ENCODE measurements around the gene DDX4.
"Not testable (repeated sequence)": the region's sequence is repeated elsewhere in the genome, so short reads cannot be mapped to it uniquely, and the experiment has no call there.

The DDX4 gene

DNA sequence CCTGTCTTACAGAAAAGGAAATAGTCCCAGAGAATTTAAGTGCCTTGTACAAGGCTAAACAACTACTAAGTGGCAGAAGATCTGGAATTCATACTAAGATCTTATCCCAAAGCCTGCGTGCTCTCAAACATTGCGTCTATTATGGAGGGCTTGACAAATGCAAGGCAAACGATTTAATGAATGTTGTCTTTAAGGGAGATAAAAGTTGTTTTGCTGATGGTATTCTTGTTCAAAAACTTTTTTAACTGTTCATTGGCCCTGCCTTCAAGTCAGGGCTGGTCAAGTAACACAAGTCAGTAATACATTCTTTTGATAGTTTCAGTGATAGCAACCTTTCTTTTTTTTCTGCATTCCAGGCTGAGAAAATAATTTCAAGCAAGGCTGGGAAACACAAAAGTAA, 24.0 kb upstream of the DDX4 start:
- Mint-ChIP-seq H3K4me3 (no peak overlapping the region), H3K9me3 (peaks cover 5% of the 10 kb centered on the region), H3K27ac (no peak overlapping the region), H3K36me3 (peaks cover 5% of the 10 kb centered on the region), H3K27me3 (peaks cover 2% of the 10 kb centered on the region), H3K4me1 (peaks cover 18% of the 10 kb centered on the region)

DNA sequence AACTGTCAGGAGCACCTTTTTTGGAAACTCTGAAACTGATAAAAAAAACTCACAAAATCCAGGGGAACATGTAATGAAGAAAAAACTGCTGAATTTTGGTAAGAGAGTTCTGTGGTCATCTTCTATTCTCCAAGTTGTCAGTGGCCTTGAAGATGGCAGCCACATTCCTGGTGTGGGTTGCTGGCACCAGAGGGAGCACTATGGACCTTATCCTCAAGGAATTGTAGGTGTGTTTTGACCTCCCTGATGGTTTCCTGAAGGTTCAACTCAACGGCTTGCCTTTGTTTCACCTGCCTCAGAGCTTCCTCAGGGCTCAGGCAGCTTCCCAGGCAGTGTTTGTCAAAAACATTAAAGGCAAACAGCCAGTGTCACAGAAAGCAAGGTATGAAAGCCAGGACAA, 23.5 kb upstream of the DDX4 start:
- peaks cover 3% of the 10 kb centered on the region for H3K27me3 Mint-ChIP-seq
- H3K4me3 Mint-ChIP-seq: no peak overlapping the region
- H3K27ac Mint-ChIP-seq: no peak overlapping the region
- peaks cover 5% of the 10 kb centered on the region for H3K9me3 Mint-ChIP-seq
- H3K36me3 Mint-ChIP-seq: peaks cover 7% of the 10 kb centered on the region
- peaks cover 14% of the 10 kb centered on the region for H3K4me1 Mint-ChIP-seq

DNA sequence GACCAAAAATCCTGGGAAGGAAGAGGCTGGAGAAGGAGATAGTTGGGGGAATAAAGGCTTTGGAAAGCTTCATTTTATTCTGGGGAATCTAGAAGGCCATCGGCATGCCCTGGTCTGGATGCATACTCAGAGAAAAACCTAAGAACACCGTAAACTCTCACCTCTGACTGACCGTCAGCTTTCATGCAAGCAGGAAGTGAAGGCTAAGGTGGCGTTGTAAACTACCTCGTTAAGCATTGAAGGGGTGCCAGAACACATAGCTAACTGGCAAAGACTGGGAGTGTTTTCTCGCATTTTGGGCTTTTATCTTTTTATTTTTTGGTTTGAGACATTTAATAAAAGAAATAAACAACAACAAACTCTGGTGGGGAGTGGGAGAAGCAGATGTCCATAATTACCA, 23.1 kb upstream of the DDX4 start:
- no peak overlapping the region for H3K27ac Mint-ChIP-seq
- H3K27me3 Mint-ChIP-seq: peaks cover 3% of the 10 kb centered on the region
- H3K9me3 Mint-ChIP-seq: peaks cover 5% of the 10 kb centered on the region
- H3K4me1 Mint-ChIP-seq: peaks cover 14% of the 10 kb centered on the region
- H3K36me3 Mint-ChIP-seq: peaks cover 7% of the 10 kb centered on the region
- no peak overlapping the region for H3K4me3 Mint-ChIP-seq

DNA sequence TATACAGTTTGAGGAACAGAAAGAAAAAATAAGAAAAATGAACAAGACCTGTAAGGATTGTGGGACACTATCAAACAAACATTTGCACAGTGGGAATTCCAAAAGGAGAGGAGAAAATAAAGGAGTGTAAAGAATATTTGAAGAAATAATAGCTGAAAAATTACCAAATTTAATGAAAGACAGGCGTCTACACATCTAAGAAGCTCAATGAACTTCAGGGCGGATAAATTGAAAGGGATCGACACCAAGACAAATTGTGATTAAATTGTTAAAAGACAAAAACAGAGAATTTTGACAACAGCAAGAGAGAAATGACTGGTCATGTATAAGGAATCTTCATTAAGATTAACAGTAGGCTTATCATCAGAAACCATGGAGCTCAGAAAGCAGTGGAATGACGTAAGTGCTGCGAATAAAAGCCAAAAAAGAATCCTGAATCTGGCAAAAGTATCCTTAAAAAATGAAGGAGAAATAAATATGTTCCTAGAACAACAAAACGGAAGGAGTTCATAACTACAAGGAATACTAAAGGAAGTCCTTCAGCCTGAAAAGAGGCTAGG, 22.3 kb upstream of the DDX4 start:
- peaks cover 14% of the 10 kb centered on the region for H3K4me1 Mint-ChIP-seq
- H3K36me3 Mint-ChIP-seq: peaks cover 7% of the 10 kb centered on the region
- H3K9me3 Mint-ChIP-seq: peaks cover 5% of the 10 kb centered on the region
- H3K27ac Mint-ChIP-seq: no peak overlapping the region
- H3K4me3 Mint-ChIP-seq: no peak overlapping the region
- peaks cover 3% of the 10 kb centered on the region for H3K27me3 Mint-ChIP-seq

DNA sequence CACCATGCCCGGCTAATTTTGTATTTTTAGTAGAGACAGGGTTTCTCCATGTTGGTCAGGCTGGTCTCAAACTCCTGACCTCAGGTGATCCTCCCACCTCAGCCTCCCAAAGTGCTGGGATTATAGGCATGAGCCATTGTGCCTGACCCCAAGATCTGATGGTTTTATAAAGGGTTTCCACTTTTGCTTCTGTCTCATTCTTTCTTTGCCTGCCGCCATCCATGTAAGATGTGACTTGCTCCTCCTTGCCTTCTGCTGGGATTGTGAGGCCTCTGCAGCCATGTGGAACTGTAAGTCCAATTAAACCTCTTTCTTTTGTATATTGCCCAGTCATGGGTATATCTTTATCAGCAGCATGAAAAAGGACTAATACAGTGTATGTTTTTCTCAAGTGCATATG, 18.8 kb upstream of the DDX4 start:
- H3K4me3 Mint-ChIP-seq, H3K27me3 Mint-ChIP-seq, H3K9me3 Mint-ChIP-seq, H3K36me3 Mint-ChIP-seq, H3K4me1 Mint-ChIP-seq, H3K27ac Mint-ChIP-seq: not testable (repeated sequence)

DNA sequence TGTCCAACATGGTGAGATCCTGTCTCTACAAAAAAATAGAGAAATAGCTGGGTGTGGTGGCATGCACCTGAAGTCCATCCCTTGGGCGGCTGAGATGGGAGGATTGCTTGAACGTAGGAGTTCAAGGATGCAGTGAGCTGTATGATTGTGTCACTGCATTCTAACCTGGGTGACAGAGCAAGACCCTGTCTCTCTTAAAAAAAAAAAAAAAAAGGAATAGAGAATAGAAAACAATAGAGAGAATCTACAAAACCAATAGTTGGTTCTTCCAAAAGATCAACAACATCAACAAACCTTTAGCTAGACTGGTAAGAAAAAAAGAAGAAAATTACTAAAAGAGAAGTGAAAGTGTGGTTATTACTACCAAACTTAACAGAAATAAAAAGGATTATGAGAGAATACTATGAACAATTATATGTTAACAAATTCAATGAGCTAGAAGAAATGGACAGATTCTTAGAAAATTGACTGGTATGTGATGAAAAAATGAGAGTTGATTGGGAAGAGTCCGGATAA, 17.6 kb upstream of the DDX4 start:
- peaks cover 7% of the 10 kb centered on the region for H3K36me3 Mint-ChIP-seq
- peaks cover 5% of the 10 kb centered on the region for H3K9me3 Mint-ChIP-seq
- H3K27me3 Mint-ChIP-seq: peaks cover 5% of the 10 kb centered on the region
- H3K4me1 Mint-ChIP-seq: no peaks in the 10 kb centered on the region
- H3K4me3 Mint-ChIP-seq: no peak overlapping the region
- H3K27ac Mint-ChIP-seq: no peak overlapping the region

DNA sequence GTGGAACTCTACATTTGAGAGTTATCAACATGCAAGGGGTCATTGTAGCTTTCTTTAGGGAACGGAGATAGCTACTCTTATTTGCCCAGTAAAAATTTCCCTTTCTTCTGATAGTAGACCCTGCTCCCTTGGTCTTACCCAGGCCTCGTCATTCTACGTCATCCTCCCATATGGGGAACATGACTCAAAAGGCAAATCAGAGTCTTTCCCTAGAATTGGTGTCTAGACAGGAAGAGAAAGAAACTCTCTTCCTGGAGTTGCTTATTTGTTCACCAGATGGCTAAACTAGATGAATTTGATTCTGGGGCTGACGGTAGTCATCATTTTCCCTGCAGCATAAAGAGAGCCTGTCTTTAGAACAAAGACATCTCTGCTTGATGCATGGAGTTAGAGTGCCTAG, 13.6 kb upstream of the DDX4 start:
- H3K27me3 Mint-ChIP-seq: peaks cover 1% of the 10 kb centered on the region
- H3K4me3 Mint-ChIP-seq: no peak overlapping the region
- no peaks in the 10 kb centered on the region for H3K4me1 Mint-ChIP-seq
- no peak overlapping the region for H3K27ac Mint-ChIP-seq
- H3K9me3 Mint-ChIP-seq: no peaks in the 10 kb centered on the region
- no peaks in the 10 kb centered on the region for H3K36me3 Mint-ChIP-seq

DNA sequence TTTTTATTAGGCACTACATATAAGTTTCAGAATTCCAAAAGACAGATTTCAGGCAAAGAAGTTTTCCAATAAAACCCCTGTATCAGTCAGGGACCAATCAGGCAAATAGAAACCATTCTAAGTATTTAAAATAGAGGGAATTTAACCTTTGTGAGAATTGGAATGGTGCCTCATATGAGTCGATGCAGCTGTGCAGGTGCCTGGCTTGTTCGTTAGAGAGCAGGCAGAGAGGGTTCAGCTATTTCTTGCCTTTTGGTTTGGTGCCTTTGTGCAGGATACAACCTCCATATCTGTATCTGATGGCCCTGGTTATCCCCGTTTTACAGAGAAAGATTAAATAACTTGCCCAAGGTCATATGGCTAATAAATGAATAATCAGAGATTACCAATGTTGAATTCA, 6.0 kb upstream of the DDX4 start:
- Mint-ChIP-seq H3K9me3 (no peaks in the 10 kb centered on the region), H3K27me3 (no peaks in the 10 kb centered on the region), H3K27ac (no peak overlapping the region), H3K4me3 (no peak overlapping the region), H3K4me1 (no peaks in the 10 kb centered on the region), H3K36me3 (no peaks in the 10 kb centered on the region)

DNA sequence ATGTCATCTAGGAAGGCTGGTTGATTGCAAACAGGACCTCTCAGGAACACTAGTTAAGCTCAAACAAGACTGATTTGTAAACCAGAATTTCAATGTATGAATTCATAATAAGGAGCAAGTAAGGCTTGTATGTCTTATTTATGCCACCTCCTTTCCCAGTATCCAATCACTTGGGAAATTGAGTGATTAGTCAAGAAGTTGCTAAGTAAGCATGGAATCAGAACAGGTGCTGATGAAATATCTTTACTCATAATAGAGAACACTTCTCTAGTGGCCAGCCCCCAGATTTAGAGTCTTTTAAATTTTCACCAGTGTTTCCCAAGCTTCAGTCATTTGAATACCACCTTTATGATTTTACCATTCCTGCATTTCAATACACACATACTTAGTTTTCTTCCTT, 5.3 kb upstream of the DDX4 start:
- H3K27me3 Mint-ChIP-seq: no peaks in the 10 kb centered on the region
- no peaks in the 10 kb centered on the region for H3K36me3 Mint-ChIP-seq
- H3K27ac Mint-ChIP-seq: no peak overlapping the region
- H3K9me3 Mint-ChIP-seq: no peaks in the 10 kb centered on the region
- H3K4me1 Mint-ChIP-seq: no peaks in the 10 kb centered on the region
- H3K4me3 Mint-ChIP-seq: no peak overlapping the region

DNA sequence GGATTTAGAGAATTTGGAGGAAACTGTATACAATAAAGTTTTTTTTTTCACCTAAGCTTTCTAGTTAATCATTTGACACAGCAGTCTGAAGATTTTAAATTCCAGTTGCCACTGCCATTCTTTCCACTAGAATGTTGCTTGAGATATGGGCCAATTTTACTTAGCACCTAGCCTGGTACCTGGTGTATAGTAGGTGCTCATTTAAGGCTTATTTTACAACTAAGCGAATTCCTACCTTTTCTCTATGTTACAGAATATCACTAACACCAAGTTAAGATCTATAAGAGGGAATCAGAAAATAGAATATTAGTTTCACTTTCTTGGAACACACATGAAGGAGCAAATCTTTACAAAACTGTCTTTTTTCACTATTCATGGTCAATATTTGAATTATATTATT, 3.2 kb upstream of the DDX4 start:
- H3K9me3 Mint-ChIP-seq: no peaks in the 10 kb centered on the region
- no peak overlapping the region for H3K4me3 Mint-ChIP-seq
- no peaks in the 10 kb centered on the region for H3K27me3 Mint-ChIP-seq
- H3K36me3 Mint-ChIP-seq: no peaks in the 10 kb centered on the region
- H3K27ac Mint-ChIP-seq: no peak overlapping the region
- no peaks in the 10 kb centered on the region for H3K4me1 Mint-ChIP-seq

DNA sequence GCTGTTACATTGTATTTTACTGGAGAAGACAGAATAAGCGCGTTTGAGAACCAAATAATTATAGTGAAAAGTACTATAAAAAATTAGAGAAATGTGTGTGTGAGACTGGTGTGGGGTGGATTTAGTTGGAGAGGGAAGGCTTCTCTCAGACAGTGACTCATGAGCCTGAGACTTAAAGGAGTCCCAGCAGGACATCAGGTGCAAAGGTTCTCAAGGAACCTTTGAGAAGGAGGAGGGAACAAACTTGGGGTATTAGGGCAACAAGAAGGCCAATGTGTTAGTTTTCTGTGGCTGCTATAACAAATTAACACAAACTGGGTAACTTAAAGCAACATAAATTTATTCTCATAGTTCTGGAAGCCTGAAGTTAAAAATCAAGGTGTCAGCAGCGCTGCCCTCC, 4.9 kb downstream of the DDX4 start:
- no peak overlapping the region for H3K4me3 Mint-ChIP-seq
- H3K36me3 Mint-ChIP-seq: no peaks in the 10 kb centered on the region
- H3K4me1 Mint-ChIP-seq: no peaks in the 10 kb centered on the region
- H3K27me3 Mint-ChIP-seq: no peaks in the 10 kb centered on the region
- H3K9me3 Mint-ChIP-seq: no peaks in the 10 kb centered on the region
- H3K27ac Mint-ChIP-seq: no peak overlapping the region

DNA sequence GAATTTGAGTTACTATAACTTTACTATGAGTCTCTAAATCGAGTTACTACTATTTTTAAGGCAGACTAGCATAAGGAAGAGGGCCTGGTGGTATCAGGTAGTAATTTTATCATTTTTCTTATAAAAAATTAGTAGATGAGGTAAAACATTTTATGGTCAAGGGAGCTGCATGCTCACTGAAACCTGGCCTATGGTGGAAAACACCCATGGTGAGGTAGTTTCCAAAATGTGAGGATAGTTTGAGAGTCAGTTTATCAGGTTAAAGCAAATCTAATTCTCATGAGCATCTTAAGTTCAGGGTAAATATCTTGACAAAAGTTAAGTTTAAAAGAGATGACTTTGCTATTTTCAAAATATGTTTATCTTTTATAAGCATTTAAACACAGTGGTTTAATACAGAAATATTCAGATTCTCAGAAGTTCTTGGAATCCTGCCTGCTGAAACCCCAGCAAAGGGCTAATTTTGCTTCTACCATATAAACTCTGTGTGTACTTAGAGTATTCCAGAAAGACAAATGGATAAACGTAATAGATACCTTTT, 10.0 kb downstream of the DDX4 start:
- H3K4me1 Mint-ChIP-seq: no peaks in the 10 kb centered on the region
- no peaks in the 10 kb centered on the region for H3K9me3 Mint-ChIP-seq
- H3K27me3 Mint-ChIP-seq: no peaks in the 10 kb centered on the region
- H3K4me3 Mint-ChIP-seq: no peak overlapping the region
- no peak overlapping the region for H3K27ac Mint-ChIP-seq
- no peaks in the 10 kb centered on the region for H3K36me3 Mint-ChIP-seq

DNA sequence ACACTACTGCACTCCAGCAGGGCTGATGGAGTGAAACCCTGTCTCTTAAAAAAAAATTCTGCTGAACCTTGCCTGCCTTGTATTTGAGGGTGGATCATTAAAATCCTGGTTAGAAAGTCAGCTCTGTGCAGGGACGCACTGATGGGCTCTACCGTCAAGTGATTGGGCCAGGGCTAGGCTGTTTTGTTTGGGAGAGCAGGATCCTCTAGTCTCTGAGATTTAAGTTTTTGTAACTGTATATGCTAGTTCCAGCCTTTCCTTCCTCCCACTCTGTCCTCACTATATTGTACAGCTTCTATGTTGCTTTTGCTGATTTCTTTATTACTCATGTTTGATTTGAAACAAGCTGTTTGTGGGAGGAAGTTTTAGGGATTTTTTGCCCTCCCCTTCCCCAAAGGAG, 11.5 kb downstream of the DDX4 start:
- H3K27me3 Mint-ChIP-seq: no peaks in the 10 kb centered on the region
- no peaks in the 10 kb centered on the region for H3K36me3 Mint-ChIP-seq
- H3K27ac Mint-ChIP-seq: no peak overlapping the region
- H3K4me3 Mint-ChIP-seq: no peak overlapping the region
- no peaks in the 10 kb centered on the region for H3K9me3 Mint-ChIP-seq
- H3K4me1 Mint-ChIP-seq: no peaks in the 10 kb centered on the region

DNA sequence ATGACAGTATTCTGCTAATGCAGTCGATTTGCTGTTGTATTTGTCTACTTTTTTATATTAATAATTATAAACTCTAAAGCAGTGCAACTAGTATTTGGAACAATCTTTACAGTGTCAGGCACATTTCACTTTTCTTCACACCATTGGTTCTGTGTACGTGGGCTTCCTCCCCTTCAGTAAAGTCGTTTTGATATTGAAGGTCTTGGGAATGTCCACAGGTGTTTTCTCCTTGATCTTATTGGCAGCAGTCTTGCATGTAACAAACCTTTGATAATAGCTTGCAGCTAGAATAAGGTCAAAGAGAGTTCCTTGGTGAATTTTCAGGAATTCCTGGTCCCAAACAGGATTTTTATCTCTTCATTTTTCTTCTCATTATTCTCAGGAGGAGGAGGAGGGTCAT, 12.2 kb downstream of the DDX4 start:
- Mint-ChIP-seq H3K27me3 (no peaks in the 10 kb centered on the region), H3K4me1 (no peaks in the 10 kb centered on the region), H3K36me3 (no peaks in the 10 kb centered on the region), H3K27ac (no peak overlapping the region), H3K4me3 (no peak overlapping the region), H3K9me3 (no peaks in the 10 kb centered on the region)

DNA sequence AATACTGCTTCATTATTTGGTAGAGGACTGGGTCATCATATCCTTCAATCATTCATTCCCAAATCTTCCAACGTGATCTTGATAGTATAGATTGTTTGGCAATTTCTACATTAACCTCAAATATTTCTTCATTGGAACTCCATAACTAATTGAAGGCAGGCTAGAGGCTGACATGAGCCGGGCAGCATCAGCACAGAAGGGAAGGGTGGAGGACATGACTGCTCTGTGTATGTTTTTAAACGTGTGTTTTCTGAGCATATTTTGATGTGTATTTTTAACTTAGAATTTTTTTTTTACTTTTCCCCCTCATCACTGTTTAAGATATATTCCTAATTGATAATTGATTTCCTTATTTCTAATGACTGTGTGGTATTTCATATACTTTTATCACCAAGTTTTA, 12.6 kb downstream of the DDX4 start:
- peak overlapping the region; percentile 19 for H3K27ac Mint-ChIP-seq
- H3K4me1 Mint-ChIP-seq: no peaks in the 10 kb centered on the region
- H3K4me3 Mint-ChIP-seq: no peak overlapping the region
- no peaks in the 10 kb centered on the region for H3K27me3 Mint-ChIP-seq
- no peaks in the 10 kb centered on the region for H3K36me3 Mint-ChIP-seq
- no peaks in the 10 kb centered on the region for H3K9me3 Mint-ChIP-seq

DNA sequence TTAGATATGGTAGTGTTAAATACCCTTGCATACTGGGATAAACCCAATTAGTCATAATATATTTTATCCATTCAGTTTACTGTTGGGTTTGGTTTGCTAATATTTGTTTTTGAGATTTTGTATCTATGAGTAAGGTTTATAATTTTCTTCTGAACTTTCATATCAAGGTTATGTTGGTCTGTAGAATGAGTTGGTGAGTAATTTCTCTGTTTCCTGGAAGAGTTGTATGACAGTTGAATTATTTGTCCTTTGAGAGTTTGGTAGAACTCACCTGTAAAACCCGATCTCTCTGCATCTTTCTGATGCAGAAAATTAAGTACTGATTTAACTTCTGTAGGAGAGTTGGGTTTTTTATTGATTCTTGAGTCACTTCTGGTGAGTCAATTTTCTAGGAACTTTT, 20.4 kb downstream of the DDX4 start:
- H3K36me3 Mint-ChIP-seq: peaks cover 5% of the 10 kb centered on the region
- peaks cover 10% of the 10 kb centered on the region for H3K4me1 Mint-ChIP-seq
- no peak overlapping the region for H3K4me3 Mint-ChIP-seq
- no peaks in the 10 kb centered on the region for H3K9me3 Mint-ChIP-seq
- no peak overlapping the region for H3K27ac Mint-ChIP-seq
- H3K27me3 Mint-ChIP-seq: peaks cover 10% of the 10 kb centered on the region

DNA sequence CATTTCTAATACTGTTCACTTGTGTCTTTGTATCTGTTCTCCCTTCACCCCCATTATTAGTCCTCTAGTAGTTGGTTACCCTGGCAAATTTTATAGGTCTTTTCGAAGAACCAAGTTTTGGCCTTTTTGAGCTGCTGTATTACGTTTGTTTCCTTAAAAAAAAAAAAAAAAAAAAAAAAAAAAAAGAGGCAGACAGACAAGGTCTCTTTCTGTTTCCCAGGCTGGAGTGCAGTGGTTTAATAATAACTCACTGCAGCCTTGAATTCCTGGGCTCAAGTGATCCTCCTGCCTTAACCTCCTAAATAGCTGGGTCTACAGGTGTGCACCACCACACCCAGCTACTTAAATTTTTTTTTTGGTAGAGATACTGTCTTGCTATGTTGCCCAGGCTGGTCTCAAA, 20.9 kb downstream of the DDX4 start:
- Mint-ChIP-seq H3K27ac (peak overlapping the region; percentile 65), H3K36me3 (peaks cover 5% of the 10 kb centered on the region), H3K4me1 (peaks cover 15% of the 10 kb centered on the region), H3K9me3 (no peaks in the 10 kb centered on the region), H3K4me3 (no peak overlapping the region), H3K27me3 (peaks cover 10% of the 10 kb centered on the region)
